ENCODE results near the gene HHEX.

- TF ChIP-seq, protein P1, sequence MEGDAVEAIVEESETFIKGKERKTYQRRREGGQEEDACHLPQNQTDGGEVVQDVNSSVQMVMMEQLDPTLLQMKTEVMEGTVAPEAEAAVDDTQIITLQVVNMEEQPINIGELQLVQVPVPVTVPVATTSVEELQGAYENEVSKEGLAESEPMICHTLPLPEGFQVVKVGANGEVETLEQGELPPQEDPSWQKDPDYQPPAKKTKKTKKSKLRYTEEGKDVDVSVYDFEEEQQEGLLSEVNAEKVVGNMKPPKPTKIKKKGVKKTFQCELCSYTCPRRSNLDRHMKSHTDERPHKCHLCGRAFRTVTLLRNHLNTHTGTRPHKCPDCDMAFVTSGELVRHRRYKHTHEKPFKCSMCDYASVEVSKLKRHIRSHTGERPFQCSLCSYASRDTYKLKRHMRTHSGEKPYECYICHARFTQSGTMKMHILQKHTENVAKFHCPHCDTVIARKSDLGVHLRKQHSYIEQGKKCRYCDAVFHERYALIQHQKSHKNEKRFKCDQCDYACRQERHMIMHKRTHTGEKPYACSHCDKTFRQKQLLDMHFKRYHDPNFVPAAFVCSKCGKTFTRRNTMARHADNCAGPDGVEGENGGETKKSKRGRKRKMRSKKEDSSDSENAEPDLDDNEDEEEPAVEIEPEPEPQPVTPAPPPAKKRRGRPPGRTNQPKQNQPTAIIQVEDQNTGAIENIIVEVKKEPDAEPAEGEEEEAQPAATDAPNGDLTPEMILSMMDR (IDR thresholded peaks at IDR 0.05), result no peak
- no peak for TF ChIP-seq POLR2AphosphoS5 (IDR thresholded peaks at IDR 0.05)
Observed at GRCh38 chr10:92727141-92727540, 37.4 kb downstream of the HHEX start.
